Tracheal epithelial cell (primary cell): ENCODE results near the gene STT3B. TPM values are rescaled to one million over a fixed set of nuclear protein-coding genes. Genes with fewer than 3 reads are reported as not detected.

Source experiments
- total RNA-seq: library from RNA; depleted of rRNA; stranded (reverse); fragments of >200 nt; gene quantifications from 2 replicates; pipeline ENCODE4 v1.2.1, GENCODE V29; 2014

Gene STT3B
- total RNA-seq: 178 and 233 TPM in 2 replicates

GRCh38 chr3:31532587-31533168 is at the start of gene STT3B:
TSS of gene STT3B (plus strand) at chr3:31532925. CDS start at chr3:31532999, 74 bp downstream.

